Measurements from ENCODE around the gene SETBP1.

DNA sequence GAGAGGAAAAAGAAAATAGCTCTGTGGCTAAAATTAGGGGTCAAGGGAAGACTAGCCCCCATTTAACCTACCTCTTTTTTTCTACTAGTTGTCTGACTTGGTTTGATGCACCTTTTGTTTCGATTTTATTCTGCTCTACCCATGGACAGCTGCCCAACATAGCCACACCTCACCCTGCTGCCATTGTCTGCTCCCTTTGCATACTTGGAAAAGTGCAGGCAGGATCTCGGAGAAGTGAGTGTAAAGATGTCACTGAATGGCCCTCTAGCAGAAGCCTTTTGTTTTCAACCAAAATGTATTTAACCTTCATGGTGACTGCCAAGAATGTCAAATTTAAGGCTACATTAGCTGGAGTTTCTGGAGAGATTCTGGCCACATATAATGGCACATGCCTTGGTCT, 62.9 kb downstream of the SETBP1 start:
- TF ChIP-seq, protein P1, sequence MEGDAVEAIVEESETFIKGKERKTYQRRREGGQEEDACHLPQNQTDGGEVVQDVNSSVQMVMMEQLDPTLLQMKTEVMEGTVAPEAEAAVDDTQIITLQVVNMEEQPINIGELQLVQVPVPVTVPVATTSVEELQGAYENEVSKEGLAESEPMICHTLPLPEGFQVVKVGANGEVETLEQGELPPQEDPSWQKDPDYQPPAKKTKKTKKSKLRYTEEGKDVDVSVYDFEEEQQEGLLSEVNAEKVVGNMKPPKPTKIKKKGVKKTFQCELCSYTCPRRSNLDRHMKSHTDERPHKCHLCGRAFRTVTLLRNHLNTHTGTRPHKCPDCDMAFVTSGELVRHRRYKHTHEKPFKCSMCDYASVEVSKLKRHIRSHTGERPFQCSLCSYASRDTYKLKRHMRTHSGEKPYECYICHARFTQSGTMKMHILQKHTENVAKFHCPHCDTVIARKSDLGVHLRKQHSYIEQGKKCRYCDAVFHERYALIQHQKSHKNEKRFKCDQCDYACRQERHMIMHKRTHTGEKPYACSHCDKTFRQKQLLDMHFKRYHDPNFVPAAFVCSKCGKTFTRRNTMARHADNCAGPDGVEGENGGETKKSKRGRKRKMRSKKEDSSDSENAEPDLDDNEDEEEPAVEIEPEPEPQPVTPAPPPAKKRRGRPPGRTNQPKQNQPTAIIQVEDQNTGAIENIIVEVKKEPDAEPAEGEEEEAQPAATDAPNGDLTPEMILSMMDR (IDR thresholded peaks at IDR 0.05), result no peak
- TF ChIP-seq POLR2AphosphoS5 (IDR thresholded peaks at IDR 0.05; ENCODE audit: low read depth, low read length), result no peak
- no peak for TF ChIP-seq SIN3A (IDR thresholded peaks at IDR 0.05; ENCODE audit: borderline replicate concordance, insufficient read depth, low read depth, low read length)
- TF ChIP-seq TCF7L2 (IDR thresholded peaks at IDR 0.05; ENCODE audit: low read depth, low read length), result no peak
